ENCODE results near the gene MTRR.

DNA sequence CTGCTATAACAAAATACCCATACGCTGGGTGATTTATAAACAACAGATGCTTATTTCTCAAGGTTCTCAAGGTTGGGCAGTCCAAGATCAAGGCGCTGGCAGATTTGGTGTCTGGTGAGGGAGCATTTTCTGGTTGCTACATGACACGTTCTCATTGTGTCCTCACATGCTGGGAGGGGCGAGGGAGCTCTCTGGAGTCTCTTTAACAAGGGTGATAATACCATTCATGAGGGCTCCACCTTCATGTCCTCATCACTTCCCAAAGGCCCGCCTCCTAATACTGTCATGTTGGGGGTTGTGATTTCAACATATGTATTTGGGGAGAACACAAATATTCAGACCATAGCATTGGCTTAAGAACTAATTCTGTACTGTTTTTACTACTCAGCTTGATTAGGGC, 22.6 kb upstream of the MTRR start:
- TF ChIP-seq, protein P1, sequence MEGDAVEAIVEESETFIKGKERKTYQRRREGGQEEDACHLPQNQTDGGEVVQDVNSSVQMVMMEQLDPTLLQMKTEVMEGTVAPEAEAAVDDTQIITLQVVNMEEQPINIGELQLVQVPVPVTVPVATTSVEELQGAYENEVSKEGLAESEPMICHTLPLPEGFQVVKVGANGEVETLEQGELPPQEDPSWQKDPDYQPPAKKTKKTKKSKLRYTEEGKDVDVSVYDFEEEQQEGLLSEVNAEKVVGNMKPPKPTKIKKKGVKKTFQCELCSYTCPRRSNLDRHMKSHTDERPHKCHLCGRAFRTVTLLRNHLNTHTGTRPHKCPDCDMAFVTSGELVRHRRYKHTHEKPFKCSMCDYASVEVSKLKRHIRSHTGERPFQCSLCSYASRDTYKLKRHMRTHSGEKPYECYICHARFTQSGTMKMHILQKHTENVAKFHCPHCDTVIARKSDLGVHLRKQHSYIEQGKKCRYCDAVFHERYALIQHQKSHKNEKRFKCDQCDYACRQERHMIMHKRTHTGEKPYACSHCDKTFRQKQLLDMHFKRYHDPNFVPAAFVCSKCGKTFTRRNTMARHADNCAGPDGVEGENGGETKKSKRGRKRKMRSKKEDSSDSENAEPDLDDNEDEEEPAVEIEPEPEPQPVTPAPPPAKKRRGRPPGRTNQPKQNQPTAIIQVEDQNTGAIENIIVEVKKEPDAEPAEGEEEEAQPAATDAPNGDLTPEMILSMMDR (IDR thresholded peaks at IDR 0.05), result no peak
- no peak for TF ChIP-seq EP300 (IDR thresholded peaks at IDR 0.05)
- TF ChIP-seq POLR2A (IDR thresholded peaks at IDR 0.05), result no peak
- TF ChIP-seq POLR2AphosphoS5 (IDR thresholded peaks at IDR 0.05), result no peak

All from sigmoid colon (tissue), 4 donors.